HG02798 (cell line): ENCODE data around the gene ZPBP.
A peak's percentile ranks its signal among the peaks of the same experiment; 100 is the strongest.

Experiments
- ATAC-seq: cut with Tn5 transposase; IDR thresholded peaks from one replicate; pipeline ENCODE4 v1.9.1; 2021; ENCODE audit warnings: mild to moderate bottlenecking; ENCODE audit not compliant: unreplicated experiment, poor library complexity

The ZPBP gene, protein sequence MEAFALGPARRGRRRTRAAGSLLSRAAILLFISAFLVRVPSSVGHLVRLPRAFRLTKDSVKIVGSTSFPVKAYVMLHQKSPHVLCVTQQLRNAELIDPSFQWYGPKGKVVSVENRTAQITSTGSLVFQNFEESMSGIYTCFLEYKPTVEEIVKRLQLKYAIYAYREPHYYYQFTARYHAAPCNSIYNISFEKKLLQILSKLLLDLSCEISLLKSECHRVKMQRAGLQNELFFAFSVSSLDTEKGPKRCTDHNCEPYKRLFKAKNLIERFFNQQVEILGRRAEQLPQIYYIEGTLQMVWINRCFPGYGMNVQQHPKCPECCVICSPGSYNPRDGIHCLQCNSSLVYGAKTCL

DNA sequence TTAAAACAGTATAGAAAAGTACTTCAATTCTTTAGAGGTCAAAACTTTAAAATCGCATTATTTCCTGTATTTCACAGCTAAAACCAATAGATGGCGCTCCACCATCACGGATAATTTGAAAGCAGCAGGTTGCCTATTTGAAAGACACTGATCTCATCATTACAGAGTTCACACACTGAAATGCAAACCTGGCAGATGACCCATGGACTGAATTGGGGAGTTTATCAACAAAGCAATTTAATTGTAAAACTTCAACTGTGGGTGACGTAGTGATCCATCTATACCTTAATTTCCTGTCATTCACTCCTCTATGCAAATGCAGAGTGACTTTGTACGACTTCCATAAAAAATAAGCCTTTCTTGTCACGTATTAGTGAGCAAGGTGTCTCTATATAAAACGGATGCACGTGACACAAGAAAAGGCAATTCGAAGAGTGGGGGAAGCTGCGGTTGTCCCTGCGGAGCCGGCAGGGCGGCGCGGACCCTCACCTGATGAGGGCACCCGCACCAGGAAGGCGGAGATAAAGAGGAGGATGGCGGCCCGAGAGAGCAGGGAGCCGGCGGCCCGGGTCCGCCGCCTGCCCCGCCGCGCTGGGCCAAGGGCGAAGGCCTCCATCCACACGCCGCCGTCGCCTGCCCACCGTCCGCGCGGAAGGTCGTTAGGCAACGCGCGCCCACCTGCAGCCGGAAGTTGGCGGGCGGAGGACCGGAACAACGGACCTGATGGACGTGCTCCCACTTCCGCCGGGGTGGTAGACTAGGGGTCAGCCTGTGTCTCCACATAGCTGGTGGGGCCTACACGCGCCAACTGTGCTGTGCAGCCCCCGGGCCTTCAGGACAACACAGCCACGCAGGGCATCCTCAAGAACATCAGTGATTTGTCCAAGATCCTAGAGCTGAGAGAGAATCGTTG is at the start of gene ZPBP:
ZPBP (minus strand) TSS at position 668 of the 913 bp plus-strand sequence; CDS start at position 616, 52 bp downstream.
- ATAC-seq: peak; percentile 79

DNA sequence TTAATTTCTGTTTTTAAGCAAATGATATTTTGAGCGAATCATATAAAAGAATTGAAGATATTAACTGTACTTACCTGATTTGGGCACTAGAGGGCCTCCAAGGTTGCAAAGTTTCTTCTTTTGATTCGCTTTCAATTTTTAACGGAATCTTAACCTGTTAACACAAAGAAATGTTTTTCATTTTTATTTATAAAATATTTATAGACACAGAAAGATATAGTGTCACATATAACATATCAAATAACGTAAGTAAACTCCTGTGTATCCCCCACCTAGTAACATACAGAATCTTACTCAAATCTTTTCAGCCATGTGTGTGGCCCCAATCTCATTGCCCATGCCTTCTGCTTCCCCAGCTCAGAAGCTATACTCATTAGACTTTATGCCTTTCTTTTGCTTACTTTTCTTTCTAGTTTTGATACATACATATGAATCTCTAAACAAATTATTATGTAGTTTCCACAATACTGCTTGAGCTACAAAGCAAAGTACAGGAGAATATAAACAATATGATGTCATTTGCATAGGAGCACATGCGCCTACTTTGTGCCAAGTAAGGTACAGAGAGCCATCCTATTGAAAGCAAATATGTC is 49.5 kb upstream of the ZPBP start:
- ATAC-seq: peak; percentile 42

DNA sequence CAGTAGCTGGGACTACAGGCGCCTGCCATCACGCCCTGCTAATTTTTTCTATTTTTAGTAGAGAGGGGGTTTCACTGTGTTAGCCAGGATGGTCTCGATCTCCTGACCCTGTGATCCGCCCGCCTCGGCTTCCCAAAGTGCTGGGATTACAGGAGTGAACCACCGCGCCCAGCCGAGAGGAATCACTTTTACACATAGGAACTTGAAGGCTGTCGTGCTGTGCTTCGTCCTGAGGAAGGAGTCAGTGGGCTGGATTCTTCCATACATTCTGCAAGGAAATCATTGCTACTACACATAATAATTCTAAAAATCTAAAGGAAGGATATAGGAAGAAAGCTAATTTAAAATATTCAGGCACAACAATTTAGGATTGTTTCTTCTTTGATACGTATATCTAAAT is 48.8 kb upstream of the ZPBP start:
- no peak for ATAC-seq

DNA sequence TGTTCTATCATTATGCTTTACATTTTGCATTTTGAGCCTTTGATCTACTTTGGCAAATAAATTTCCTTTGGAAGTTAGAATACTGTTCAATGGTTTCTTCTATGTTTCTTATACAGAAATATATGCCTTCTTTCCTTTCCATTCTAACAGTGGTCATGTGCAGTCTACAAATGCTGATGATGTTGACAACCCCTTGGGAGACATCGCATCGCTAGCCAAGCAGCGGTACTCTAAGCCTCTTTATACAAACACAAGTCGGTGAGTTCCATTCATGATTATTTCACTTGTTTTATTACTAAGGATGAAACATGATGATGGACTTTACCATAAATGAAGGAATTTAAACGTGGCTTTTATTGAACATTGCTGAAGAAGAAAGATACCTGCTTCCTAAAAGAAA is 48.1 kb upstream of the ZPBP start:
- ATAC-seq: no peak

DNA sequence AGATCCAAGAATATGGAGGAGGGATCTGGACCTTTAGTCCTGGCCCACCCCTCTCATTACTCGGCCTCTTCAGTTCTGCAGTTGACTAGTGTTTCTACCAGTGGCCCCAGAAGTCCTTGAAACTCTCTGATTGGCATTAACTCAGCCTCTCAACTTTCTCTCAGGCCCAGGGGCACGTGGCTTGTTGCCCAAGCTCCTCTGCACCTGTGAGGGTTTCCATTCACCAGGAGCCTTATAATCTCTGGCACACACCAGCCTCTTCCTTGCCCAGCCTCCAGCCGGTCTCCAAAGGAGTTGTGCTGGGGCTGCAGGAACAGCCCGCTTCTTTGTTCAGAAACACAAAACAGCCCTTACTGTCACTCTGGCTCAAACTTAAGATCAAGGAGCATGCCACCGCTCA is 47.6 kb upstream of the ZPBP start:
- no peak for ATAC-seq

DNA sequence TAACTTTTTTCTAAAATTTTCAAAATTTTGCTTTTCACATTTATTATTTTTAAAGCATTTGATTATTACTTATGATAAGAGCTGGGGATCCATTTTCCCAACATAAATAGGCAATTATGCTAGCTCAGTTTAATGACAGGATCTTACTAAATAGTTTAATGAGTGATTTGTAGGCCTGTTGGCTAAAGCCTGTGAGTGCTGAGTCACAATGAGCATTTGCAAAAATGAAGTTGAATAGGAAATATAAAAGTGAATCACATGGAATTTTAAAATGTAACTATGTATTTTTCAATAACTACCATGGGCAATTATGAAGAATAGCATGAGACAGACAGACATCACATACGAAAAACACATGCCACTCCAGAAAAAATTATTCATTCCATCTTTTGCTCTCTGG is 45.1 kb upstream of the ZPBP start:
- no peak for ATAC-seq

DNA sequence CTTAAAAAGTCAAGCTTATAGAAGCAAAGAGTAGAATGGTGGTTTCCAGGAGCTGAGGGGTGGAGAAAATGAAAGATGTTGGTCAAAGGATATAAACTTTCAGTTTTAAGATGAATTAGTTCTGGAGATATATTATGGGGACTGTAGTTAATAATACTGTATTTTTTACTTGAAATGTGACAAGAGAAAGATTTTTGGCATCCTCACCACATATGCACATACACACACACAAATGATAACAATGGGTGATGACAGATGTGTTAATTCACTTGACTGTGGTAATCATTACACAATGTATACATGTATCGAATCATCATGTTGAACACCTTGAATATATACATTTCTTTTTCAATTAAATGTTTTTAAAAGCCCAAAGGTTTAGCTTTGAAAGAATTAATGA is 32.7 kb upstream of the ZPBP start:
- no peak for ATAC-seq

DNA sequence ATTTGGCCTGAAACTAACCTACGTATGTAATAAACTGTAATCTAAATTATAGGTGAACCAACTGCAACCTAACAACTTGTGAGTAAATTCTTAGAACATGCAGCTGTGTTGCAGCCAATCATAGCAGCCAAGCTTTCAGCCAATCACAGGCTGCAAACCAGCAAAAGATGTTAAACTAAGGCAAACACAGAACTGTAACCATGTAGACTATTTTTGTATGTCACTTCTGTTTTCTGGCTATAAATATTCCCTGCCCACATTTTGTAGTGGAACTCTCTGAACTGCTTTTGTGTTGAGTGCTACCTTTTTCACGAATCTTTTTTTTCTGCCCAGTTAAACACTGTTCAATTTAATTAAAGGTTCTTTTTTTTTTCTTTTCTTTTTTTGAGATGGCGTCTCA is 28.2 kb upstream of the ZPBP start:
- ATAC-seq: peak; percentile 90

DNA sequence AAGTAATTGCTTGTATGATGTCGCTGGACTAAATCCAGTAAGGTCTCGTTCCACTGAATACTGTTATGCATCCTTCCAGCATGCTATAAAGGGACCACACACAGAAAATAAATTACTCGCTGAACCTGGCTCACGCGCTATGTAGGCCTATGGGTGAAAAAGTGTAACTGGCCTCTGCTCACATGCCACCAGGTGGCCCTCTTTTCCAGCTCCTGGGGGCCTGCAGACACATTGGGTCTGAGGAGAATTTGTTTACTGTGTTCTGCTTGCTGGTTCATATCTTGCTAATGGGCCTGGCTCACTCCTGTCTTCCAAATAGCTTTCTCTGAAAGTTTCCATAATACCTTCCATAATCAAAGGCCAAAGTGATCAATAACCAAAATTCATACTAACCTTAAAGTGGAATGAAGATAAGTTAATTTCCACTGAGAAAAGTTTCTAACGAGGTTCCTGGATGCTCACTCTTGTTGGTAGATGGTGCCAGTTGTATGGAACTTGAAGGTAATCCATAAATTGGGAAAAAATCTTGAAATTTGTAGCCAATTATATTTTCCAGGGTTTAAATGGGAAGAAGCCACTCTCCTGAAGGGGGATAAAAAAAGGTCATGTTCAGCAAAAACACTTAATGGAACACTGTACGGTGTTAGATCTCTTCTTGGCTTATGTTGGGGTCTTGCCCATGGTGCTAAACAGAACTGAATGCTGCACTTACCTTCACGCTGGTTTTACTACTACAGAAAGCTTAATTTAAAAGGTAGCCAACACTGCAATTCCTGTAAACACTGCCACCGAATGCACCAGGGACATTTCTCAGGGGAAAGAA is 27.0 kb upstream of the ZPBP start:
- peak; percentile 83 for ATAC-seq

DNA sequence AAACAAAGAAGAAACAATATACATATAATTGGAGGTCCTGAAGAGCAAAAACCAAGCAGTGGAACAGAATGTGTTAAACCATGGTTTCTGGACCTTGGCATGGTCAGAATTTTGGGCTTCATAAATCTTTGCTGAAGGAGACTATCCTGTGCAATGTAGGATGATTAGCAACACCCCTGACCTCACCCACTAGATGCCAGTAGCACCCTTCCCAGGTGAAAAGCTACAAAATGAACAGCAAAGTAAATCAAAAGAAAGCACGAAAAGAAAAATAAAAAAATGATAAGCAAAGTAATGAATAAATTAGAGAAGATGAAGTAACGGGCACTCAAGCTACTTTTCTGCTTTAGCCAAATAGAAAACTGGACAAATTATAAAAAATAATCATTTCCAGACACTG is 19.2 kb upstream of the ZPBP start:
- no peak for ATAC-seq

DNA sequence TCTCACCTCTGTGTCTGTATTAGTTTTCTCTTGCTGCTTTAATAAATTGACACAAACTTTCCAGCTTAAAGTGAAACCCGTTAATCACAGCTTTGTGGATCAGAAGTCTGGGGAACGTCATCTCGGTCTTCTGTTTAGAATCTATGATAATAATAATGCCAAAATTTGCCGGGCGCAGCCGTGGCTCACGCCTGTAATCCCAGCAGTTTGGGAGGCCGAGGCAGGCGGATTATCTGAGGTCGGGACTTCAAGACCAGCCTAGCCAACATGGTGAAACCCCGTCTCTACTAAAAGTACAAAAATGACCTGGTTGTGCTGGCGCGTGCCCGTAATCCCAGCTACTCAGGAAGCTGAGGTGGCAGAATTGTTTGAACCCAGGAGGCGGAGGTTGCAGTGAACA is 8.8 kb upstream of the ZPBP start:
- no peak for ATAC-seq

DNA sequence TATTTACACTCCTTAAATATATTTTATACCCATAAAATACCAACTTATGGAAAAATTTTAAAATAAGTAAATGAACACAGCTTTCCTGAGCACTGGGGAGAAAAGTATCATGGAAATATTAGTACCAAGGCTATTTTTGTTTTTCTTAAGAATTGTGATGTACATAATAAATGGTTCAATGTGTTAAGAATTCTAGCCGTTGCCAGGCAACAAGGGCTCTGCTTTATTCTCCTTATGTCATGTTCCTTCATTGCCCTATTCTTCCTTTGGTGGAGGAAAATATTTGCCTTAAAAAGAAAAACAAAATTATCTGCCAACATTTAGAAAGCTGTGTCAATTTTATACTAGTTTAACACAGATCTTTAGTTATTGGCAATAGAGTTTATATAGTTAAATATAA is 2.6 kb upstream of the ZPBP start:
- no peak for ATAC-seq

DNA sequence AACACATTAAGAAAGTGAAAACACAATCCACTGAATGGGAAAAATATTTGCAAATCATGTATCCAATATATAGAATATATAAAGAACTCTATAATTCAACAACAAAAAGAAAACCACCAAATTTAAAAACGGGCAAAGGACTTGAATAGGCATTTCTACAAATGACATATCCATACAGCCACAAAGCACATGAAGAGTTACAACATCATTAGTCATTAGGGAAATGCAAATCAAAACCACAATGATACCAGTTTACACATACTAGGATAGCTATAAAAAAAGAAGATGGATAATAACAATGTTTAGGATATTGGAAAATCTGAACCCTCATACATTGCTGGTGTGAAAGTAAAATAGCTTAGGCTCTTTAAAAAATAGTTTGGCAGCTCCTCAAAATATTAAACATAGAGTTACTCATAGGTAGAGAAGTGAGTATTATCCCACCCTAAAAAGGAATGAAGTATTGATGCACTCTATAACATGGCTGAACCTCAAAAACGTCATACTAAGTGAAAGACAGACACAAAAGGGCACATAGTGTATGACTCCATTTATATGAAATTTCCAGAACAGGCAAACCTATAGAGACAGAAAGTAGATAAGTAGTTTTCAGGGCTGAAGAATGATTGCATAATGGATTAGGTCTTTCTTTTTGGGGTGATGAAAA is 4.5 kb downstream of the ZPBP start:
- ATAC-seq: no peak

DNA sequence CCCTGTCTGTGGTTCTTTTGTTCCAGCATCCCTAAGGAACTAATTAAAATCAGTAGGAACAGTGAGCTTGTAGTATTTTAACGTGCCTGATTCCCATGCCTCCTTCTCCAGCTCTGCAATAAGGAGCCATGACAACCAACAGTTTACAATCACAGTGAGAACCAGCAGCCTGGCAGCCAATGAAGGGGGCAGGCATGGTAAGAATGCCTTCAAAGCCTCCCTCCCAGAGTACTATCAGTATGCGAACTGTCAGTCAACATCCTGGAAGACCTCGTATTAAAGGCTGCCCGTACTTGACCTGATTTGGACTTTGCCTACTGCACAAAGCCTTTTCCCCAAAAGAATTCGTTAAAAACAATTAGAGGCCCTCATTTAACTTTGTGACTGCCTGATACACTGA is 7.7 kb downstream of the ZPBP start:
- no peak for ATAC-seq

DNA sequence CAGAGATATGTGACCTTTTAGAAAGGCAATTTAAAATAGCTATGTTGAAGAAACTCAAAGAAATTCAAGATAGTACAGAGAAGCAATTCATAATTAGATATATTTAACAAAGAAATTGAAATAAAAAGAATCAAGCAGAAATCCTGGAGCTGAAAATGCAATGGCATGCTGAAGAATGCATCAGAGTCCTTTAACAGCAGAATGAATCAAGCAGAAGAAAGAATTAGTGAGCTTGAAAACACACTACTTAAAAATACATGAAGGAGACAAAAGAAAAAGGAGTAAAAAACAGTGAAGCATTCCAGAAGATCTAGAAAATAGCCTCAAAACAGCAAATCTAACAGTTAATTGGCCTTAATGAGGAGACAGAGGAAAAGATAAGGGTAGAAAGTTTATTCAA is 20.0 kb downstream of the ZPBP start:
- no peak for ATAC-seq

DNA sequence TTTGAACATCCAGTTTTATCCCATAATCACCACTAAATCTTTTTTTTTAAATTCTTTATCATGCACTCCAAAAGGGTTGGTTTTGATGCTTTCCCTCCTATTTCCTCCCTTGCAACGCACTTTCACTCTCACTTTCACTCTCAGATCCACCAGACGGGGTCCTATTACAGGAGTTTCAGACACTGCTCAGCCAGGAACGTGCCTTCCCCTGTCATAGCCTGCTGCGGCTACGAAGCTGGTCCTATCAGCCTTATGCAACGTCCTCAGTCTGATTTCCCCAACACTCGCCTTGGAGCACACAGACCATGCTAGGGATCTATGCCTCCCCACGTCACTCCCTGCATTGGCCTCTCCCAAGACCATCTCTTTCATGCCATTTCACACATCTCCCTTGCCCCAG is 23.4 kb downstream of the ZPBP start:
- ATAC-seq: peak; percentile 78

DNA sequence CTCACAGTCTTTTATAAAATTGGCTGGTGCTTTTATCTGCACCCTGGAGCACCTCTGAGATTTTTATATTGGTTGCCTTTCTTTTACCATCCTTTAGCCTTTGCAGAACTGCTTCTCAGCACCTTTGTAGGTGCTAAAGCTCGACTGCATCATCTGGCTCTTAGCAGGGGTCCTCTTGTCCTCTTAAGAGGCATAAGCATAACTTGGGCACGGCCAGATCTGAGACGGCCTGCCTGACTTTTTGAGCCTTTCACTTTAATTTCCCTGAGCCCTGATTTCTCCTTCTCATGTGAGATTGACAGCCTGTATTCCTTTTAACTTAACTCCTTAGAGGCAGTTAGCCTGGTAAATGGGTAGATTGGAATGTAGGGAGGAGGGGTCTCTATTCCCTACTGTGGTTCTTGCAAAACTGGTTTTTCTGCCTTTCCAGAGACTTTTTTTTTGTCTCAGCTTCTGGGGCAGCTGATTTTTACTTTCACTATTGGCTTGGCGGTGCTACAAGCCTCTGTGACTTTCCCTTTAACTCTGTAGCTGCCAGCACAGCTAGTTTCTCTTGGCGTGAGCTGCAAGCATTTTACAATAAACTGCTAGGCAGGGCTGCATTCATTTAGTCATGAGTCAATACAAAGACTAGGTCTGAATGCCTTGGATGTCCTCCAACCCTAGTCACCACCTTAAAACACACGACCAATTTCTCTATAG is 24.0 kb downstream of the ZPBP start:
- ATAC-seq: peak; percentile 78

DNA sequence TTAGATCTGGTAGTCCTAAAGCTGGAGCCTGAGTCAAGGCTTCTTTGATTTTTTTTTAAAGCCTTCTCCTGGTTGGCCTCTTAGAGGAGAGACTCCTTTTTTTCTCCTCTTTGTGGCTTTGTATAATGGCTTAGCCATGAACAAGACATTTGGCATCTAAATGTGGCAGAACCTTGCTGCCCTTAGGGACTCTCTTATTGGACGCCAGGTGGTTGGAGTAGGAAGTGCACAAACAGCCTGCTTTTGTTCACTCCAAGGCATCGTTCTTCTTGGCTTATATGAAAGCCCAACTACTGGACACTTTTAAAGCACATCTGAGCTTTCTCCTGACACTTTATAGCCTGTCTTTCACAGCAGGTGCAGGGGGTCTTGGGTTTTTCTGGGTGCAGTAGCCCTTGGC is 25.0 kb downstream of the ZPBP start:
- ATAC-seq: peak; percentile 61

DNA sequence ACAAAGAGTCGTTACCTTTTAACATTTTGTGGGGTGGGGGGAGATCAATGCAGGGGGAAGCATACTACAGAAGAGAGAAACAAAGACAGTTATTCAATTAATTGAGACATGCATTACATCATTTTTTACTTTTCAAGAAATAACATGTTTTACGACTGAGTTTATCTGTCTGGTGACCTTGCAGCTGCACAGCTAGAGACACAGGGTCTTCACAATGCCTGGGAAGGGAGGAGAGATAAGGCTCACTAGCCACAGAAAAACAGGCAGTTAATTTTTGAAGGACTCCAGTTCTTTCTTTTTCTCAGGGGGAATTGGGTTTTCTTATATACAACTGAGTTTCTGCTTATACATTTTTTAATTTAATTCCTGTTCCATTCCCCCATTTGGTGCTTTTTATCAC is 30.1 kb downstream of the ZPBP start:
- no peak for ATAC-seq
